Colon (tissue), 2 donors: ENCODE data around the gene CCDC171.
"Not testable (repeated sequence)": the region's sequence is repeated elsewhere in the genome, so short reads cannot be mapped to it uniquely, and the experiment has no call there.

Experiments used
- FAIRE-seq: peaks from 2 replicates; lab custom pipeline; 2012; peaks lifted over from hg19 to GRCh38; lab: Jason Lieb, UNC
- donor health status: control.
- donor health status: control.

Gene CCDC171

GRCh38 chr9:15570769-15571168 lies 17.9 kb downstream of the CCDC171 start:
- FAIRE-seq: no peak

GRCh38 chr9:15572200-15572770 lies 19.4 kb downstream of the CCDC171 start:
- no peak for FAIRE-seq

DNA sequence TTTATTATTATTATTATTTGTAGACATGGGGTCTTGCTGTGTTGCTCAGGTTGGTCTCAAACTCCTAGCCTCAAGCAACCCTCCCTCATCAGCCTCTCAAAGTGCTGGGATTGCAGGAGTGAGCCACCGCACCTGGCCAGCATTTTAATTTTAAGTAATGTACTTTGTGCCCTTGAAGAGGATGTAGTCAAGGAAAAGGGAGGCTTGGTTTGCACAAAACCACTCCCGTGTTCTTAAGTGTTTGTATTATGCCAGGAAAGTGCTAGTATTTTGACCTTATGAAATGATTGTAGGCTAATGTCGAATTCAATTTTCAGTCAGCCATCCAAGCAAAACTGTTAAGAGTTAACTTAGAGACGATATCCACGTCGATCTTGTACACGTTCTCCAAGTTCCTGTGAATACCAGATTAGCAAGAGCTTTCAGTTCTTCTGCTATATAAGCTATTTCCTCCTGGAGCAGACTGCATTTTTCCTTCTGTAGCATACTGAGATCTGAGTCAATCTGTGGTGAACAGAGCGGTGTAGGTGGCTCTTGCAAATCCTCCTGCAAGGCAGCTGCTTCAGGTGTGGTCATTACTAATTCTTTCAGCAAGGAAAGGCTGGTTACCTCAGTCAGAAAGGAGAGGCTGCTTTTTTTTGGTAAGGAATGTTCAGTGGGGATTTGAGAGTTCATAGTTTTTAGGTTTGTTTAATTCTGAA lies 23.7 kb downstream of the CCDC171 start:
- no peak for FAIRE-seq

DNA sequence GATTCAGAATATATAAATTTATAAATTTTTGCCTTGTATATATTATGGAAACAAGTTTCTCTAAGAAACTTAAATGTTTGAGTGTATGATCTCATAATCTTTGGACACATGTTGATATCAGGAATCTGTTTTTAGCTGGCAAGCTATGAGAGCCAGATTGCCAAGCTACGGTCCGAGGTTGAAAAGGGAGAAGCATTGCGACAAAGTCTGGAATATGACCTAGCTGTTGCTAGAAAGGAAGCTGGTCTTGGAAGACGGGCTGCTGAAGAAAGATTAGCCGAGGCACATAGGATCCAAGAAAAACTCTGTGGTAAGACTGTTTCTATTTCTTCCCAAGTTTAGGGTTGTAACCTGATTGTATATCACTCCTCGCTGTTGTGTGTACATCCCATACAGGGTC lies 25.9 kb downstream of the CCDC171 start:
- FAIRE-seq: no peak

DNA sequence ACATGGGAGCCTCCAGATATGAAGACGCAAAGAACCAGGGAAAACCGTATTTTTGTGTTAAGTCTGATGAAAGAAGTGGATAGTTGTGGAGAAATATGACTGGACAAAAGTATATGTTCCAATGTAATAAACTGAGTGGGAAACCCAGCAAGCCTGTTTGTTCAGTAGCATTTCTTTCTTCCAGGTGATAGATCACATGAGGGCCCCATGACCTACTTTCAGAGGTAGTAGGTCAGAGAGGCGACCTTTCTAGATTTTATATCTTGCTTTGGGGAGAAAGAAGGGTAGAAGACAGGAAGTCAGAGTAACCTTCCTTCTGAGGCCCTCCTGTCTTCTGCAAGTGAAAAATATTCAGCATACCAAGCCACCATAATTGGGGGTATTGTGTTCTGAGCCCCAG lies 31.5 kb downstream of the CCDC171 start:
- FAIRE-seq: no peak

GRCh38 chr9:15592317-15592716 lies 39.5 kb downstream of the CCDC171 start:
- no peak for FAIRE-seq

DNA sequence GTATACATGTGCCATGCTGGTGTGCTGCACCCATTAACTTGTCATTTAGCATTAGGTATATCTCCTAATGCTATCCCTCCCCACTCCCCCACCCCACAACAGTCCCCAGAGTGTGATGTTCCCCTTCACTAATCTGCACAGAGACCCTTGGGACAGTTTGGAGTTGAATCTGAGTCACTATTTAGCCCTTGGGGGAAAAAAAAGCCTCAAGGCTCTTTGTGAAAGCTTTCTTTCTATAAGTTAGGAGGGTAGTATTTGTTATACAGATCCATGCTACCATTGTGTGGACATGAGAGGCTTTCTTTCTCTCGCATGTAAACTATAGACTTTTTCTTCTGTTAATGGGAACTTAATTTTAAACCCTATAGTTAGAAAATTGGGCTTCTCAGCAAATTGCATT lies 40.1 kb downstream of the CCDC171 start:
- not testable (repeated sequence) for FAIRE-seq

GRCh38 chr9:15600666-15601330 lies 48.0 kb downstream of the CCDC171 start:
- not testable (repeated sequence) for FAIRE-seq

DNA sequence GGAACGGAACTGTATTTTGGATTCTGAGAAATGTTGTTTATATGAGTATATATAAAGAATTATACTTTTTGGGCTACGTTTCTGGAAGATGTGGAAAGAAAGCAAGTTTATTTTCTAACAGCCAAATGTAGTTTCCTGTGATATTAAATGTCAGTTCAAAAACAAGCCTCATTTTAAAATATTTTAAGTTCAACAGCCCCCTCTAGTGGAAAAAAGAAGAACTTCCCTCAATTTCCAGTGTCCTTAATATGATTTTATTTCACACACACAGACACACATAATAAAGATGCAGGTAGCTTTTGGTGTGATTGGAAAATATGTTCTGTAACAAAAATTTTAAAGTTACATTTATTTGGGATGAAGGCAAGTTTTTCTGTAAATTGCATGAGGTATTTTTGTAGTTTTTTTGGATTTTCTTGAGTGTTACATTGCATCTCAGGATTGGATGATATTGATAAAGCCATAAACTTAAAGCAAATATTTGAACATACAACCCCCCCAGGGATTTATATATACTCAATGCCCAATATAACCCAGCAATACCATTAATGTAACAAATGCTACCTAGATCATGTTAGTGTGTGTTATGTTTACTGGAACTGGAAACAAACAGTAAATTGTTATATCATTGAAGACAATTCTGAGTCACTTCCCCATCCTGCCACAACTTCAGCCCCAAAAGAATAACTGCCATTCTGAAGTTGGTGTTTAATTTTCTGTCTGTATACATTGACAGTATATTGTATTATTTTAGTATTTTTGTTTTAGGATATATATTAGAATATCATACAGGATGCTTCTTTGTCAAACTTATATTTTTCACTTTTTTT lies 54.0 kb downstream of the CCDC171 start:
- peak; percentile 91 for FAIRE-seq

DNA sequence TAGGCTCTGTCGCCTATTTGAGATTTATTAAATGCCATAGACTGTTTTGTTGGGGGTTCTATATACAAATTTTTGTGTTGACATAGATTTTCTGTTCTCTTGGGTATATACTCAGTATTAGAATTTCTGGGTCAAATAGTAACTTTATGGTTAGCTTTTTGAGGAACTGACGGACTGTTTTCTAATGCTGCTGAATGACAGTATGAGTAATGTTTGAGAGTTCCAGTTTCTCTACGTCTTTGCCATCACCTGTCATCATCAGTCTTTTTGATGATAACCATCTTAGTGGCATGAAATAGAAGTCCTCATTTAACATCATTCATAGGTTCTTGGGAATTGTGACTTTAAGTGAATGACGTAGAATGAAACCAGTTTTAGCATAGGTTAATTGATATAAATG lies 60.1 kb downstream of the CCDC171 start:
- no peak for FAIRE-seq

- no peak for FAIRE-seq
Measured at GRCh38 chr9:15617782-15618181, 64.9 kb downstream of the CCDC171 start.

- FAIRE-seq: no peak
Measured at GRCh38 chr9:15618540-15619331, 65.9 kb downstream of the CCDC171 start.

GRCh38 chr9:15622318-15622971 lies 69.6 kb downstream of the CCDC171 start:
- FAIRE-seq: peak; percentile 10

- FAIRE-seq: no peak
Measured at GRCh38 chr9:15635752-15636151, 82.9 kb downstream of the CCDC171 start.

- no peak for FAIRE-seq
Measured at GRCh38 chr9:15640121-15640520, 87.3 kb downstream of the CCDC171 start.

GRCh38 chr9:15641291-15641690 lies 88.4 kb downstream of the CCDC171 start:
- FAIRE-seq: no peak

GRCh38 chr9:15642369-15642962 lies 89.6 kb downstream of the CCDC171 start:
- peak; percentile 10 for FAIRE-seq

- FAIRE-seq: no peak
Measured at GRCh38 chr9:15670246-15670645, 117.4 kb downstream of the CCDC171 start.

DNA sequence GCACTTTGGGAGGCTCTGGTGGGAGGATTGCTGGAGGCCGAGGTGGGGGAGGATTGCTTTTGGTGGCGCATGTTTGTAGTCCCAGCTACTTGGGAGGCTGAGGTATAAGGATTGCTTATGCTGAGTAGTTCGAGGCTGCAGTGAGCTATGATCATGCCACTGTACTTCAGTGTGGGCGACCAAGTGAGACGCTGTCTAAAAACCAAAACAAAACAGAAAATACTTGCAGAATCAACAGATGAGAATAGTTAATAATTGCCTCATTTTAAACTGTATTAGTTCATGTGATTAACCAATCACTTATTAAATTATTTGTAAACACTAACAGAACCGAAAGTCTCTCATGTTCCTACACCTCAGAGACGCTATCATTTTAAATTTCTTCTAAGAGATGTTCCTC lies 118.1 kb downstream of the CCDC171 start:
- no peak for FAIRE-seq

GRCh38 chr9:15693701-15694100 lies 140.9 kb downstream of the CCDC171 start:
- no peak for FAIRE-seq

- no peak for FAIRE-seq
Measured at GRCh38 chr9:15696979-15697378, 144.1 kb downstream of the CCDC171 start.
